ENCODE data around the gene ZG16B. TPM values are rescaled to one million over a fixed set of nuclear protein-coding genes. Genes with fewer than 3 reads are reported as not detected.

ZG16B gene
- polyA plus RNA-seq, 3 donors = 0.21 to 0.84 (median 0.43) TPM

DNA sequence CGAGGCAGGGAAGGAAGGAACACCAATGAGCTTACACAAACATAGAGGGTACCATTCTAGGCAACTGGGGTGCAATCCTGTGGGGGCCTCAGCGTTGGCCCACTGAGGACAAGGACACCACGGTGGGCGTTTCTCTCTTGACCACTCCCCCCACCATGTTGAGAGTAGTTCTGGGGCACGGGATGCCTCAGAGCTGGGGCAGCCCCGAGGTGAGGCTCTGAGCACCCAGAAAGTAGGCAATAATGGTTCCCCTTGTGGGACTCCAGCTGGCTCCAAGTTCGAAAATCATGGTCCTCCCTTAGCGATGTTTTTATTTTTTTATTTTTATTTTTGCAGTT lies 8.0 kb upstream of the ZG16B start:
- no peak for DNase-seq

DNA sequence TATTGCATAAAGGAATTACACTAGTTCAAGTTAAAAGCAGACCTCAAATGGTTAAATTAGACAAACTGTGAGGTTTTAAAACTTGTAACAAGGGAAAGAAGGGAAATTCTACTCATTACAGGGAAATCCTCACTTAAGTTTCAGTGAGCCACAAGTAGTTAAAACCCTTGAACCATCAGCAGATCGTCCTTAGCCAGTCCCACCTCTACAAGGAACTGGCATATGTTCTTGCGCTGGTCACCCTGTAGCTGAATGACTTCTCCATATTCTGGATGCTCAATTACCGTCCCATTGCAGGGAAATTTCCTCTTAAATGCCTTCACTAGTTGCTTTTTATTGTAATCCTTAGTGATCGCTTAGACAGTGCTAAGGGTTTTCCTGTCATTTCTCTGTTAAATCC lies 7.6 kb upstream of the ZG16B start:
- no peak for DNase-seq

DNA sequence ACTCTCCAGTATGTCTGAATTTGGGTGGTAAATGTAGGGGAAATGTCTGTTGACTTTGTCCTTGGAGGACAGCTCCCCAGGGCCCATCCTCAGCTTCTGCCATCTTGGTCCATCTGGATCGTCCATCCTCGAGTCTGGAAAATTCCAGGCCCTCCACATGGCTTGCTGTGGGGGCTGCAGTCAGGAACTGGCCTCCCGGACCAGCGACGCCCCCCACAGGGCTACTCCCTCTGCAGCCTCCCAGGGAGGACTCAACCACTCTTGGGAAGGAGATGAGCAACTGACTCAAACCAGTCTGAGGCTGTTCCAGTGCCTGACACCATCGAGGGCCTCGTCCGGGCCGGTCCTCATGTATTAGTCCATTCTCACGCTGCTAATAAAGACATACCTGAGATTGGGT lies 5.5 kb upstream of the ZG16B start:
- no peak for DNase-seq

DNA sequence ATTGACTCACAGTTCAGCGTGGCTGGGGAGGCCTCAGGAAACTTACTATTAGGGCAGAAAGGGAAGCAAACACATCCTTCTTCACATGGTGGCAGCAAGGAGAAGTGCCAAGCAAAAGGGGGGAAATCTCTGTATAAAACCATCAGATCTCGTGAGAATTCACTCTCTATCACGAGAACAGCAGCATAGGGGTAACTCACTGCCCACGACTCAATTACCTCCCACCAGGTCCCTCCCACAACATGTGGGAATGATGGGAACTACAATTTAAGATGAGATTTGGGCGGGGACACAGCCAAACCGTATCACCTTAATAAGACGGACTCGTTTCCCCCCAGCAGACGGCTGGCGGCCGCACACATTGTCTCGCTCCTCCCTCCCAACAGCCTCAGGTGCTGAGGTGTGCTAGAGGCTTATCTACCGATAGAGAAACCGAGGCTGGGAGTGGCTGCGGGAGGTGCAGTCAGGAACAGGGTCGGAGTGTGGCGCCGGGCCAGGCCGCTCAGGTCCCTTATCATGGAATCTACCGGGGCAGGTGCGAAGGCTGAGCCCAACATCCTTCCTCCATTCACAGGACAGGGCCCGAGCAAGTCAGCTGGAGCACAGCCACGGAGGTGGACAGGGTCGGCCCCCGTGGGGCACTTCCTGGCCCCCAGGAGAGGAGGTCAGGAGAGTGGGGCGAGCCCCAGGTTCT lies 4.9 kb upstream of the ZG16B start:
- no peak for DNase-seq

GRCh38 chr16:2825906-2826305 lies 4.2 kb upstream of the ZG16B start:
- DNase-seq = no peak

DNA sequence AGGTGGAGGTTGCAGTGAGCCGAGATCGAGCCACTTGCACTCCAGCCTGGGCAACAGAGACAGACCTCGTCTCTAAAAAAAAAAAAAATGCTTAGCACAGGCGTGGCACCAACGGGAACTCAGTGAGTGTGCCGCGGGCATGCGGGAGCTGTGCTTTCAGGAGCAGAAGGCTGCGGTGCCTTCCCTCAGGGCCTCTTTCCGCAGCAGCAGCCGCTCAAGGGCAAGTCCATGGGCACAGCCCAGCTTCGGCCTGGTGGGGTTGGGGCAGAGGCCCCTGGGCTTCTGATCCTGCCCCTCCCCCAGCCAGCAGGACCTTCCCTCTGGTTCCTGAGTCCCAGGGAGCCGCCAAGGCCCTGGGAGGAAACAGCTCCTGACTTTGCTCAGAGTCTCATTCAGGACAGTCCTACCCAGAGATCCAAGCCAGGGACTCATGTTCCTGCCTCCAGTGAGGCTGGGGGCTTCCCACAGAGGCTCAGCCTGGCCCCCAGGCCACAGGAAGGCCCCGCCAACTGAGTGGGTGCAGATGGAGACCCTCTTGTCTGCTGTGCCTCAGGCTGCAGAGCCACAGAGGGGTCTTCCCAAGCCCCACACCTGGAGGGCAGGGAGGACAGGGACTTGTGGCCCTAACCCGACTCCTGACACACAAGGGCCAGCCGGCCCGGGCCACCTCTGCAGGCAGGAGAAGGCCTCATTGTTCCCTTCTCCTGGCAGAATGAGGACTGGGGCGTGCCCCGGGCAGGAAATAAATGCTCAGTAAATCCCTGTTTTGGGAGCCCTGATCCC lies 3.3 kb upstream of the ZG16B start:
- DNase-seq = no peak

DNA sequence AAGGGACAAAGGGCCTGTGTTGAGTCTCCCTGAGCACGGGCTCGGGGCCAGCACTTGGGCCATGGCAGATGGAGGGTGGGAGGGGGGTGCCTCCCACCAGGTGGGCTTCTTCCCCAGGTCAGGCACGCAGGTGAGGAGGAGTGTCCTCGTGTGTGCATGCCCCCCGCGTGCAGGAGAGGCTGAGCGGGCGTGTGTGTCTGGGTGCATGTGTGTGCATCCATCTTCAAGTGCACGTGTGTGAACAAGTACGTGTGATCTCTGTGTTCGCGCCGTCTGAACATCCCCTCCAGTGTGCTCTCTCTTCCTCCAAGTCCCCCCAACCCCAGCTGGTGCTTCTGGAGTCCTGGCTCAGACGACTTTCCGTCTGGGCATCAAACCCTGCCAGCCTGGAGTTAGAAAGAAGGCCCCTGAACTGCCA lies 2.7 kb upstream of the ZG16B start:
- DNase-seq = no peak

- DNase-seq = no peak
Observed at GRCh38 chr16:2827831-2828520, 2.1 kb upstream of the ZG16B start.

DNA sequence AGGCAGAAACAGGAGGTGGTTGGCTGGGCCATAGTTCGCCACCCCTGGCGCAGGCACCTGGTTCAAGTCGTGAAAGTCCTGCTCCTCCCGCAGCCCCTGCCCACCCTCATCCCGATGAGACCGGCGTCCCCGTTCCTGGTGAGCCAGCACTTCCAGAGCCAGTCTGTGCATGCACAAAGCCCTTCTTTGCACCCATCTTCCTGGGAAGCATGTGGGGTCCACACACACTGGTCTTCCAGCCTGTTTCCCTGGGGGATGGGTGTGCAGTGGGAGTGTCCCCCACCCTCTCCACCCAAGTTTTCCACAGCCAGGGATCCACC lies 1.6 kb upstream of the ZG16B start:
- no peak for DNase-seq

GRCh38 chr16:2828876-2829430 lies 1.1 kb upstream of the ZG16B start:
- no peak for DNase-seq

GRCh38 chr16:2830355-2830695 lies 222 bp downstream of the ZG16B start:
- no peak for DNase-seq

GRCh38 chr16:2831203-2831602 lies 1.1 kb downstream of the ZG16B start:
- no peak for DNase-seq

DNA sequence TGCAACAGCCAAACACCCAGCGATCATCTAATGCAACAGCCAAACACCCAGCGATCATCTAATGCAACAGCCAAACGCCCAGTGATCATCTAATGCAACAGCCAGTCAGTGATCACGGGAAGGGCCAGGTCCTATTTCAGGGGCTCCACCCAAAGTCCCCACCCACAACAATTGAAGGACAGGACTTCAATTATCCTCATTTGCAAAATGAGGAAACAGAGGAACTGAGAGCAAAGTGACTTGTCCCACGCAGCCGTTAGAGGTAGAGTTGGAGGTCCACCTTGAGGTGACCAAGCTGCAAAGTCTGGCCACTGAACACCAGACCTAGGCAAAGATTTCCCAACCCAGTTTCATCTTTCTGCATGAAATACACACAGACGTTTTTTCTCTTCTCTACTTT lies 3.7 kb downstream of the ZG16B start:
- DNase-seq = no peak

GRCh38 chr16:2834968-2835367 lies 4.9 kb downstream of the ZG16B start:
- no peak for DNase-seq

- DNase-seq = no peak
Observed at GRCh38 chr16:2835638-2836493, 5.8 kb downstream of the ZG16B start.

DNA sequence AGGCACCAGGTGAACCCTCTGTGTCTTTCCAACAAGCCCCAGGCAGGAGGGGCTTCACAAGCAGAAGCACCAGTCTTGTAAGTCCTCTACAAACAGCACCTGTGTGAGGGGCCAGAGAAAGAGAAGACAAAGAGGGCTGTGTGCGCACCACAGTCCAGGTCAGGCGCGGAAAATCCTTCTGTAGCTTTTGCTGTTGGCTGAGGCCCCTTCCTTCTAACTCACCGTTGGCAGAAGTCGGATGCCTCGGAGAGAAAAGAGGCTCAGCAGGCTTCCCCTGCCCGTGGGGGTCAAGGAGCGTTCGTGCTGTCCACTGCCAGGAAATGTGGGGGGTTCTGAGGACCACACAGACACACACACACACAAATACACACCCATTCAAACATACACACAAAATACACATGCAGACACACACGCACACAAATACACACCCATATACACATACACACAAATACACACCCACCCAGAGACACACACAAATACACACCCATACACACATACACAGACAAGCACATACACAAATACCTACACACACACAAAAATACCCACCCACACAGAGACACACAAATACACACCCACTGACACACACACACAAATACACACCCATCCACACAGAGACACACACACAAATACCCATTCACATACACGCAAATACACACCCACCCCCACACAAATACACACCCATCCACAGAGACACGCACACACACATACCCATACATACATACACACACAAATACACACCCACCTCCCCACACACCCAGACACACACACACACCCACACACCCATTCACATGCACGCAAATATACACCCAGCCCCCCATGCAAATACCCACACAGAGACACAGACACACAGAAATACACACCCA lies 6.8 kb downstream of the ZG16B start:
- DNase-seq = no peak

DNA sequence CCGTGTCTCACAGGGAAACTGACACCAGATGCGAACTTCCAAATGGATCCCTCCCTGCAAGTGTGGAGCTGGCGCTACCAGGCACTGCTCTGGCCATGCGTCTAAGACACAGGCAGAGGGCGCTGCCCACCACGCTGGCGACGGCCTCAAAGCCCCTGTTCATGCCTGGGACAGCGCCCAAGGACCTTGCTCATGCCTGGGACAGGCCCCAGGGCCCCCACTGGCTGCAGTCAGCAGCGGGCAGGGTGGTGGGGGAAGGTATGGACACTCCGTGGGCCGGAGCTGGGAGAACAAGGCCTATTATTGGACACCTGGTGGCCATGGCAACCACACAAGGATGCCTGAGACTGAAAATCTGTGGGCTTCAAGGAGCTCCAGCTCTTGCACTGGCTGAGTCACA lies 8.8 kb downstream of the ZG16B start:
- peak; percentile 50 for DNase-seq

DNA sequence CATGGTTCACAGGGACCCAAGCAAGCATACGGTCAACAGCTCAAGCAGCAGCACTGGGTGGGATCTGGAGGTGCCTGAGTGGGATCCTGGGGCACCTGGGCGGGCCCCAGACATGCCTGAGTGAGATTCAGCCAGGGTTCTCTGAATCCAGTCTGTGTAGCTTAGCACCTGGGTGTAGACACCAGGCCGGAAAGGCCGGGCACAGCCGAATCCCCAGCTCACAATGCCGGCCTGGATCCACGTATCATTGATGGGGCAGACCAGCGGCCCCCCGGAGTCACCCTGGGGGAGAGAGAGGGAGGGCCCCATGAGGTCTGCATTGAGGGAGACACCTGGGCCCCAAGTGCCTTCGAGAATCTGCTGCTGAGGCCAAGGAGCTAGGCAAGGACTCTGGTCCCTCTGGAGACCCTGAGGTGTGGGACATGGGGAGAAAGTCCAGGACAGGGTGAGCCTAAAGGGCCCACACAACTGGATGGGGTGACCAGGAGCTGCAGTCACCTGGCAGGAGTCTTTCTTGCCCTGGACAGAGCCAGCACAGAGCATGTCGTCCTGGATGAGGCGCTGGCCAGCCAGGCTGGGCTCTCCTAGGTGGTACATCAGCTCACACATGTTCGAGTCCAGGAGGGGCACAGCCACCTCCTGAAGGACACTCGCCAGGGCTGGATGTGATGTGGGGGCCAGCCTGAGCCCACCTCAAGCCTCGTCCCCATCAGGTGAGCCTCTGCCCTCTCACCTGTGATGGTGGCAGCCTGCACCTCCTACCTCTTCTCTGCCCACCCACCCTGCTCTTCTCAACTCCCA lies 9.7 kb downstream of the ZG16B start:
- DNase-seq = no peak

DNA sequence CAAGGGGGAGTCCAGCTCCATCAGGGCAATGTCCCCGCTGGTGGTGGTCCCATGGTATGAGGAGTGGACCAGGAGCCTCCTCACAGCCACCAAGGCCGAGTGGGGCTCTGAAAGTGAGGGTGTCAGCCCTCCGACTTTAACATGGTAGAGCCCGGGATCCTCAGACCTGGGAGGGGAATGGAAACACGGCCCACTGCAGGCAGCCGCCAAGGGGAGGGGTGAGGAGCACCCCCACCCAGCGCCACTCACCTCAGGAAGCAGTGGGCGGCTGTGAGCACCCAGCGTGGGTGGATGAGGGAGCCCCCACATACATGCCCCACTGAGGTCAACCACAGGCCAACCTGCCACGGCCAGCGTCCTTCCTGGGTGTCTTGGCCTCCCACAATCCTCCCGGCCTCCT lies 10.8 kb downstream of the ZG16B start:
- no peak for DNase-seq

DNA sequence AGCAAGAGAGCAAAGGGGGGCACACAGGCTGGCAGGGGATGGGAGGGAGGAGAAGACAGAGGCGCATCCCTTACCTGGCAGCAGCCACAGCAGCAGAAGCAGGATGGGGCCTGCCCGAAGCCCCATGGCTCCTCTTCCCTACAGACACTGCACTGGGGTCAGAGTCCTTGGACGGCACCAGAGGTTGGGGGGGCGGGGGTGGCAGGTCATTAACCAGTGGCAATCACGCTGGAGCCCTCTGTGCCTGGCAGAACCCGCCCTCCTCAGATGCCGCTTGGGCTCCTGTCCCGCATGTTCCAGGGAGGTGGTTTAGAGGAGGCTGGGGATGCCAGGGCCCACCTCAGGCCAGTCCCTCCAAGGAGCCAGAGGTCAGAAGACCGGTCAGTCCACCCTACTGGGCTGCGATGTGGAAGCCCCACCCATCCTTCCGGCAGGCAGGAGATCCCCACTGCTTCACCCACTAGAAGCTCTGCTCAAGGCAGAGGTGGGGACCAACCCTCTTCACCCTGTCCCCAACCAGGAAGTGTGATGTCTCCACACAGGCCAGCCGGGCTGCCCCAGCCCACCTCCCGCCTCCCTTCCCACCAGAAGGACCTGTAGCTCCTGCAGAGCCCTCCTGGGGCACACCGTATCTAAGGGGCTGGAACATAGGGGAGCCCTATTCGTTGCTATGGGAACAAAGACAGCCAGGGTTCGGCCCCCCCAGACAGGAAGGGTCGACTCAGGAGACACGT lies 11.7 kb downstream of the ZG16B start:
- DNase-seq = no peak

All from renal pelvis (tissue), 4 donors.